NCI-H128 (cell line): ENCODE results near the gene SORCS3.

Experiments used
- DNase-seq: peaks from one replicate; lab custom pipeline; 2025; ENCODE audit not compliant: unreplicated experiment; lab: John Stamatoyannopoulos, UW

SORCS3 gene

DNA sequence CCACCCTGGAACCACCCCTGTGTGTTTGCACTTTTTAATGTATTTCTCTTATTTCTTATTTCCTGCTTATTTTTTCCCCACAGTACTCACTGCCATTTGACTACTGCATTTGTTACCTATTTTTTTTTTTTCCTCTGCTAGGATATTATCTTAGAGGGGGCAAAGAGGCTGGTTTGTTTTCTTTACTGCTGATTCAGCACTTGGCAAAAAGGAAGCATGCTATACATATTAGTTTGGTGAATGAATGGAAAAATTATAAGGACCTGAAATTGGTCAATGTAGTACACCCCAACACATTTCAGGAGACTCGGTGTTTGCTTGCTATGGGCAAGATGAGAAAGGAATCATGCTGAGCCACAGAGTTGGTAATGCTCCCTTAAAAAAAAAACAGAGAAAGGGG, 193.5 kb downstream of the SORCS3 start:
- DNase-seq: no peak

DNA sequence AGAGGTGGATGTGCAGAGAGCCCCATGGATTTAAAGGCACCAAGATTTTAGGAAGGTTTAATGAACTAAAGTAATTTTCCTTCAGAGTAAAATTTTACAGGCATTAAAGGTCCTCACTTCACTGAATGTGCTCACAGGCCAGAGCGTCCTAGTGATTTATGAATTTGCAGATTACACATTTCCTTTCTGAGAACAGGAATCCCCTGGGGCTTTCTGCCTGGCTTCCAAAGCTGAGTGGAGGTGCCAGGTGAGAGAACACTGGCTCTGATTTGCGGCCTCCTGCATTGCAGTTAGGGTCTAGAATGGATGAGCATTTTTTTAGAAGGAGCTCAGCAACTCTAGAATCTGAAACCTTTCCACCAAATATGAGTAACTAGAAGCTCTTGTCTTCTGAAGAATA, 194.3 kb downstream of the SORCS3 start:
- DNase-seq: no peak

DNA sequence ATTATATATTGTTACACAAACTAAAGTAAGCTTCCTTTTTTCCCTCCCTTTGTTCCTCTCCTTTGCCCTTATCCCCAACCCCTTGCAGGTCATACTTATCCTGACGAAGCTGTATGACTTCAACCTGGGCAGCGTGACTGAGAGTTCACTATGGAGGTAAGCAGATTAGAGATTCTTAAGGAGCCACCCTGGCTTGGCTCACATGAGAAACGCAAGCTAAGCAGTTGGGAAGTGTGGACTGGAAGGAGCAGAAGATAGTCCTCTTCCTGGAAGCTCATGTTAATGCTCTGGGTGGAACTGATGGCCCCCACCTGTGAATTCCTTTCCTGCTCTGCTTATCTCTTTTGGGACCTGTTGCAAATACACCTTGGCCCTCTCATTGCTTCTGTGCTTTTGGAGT, 201.6 kb downstream of the SORCS3 start:
- DNase-seq: no peak

DNA sequence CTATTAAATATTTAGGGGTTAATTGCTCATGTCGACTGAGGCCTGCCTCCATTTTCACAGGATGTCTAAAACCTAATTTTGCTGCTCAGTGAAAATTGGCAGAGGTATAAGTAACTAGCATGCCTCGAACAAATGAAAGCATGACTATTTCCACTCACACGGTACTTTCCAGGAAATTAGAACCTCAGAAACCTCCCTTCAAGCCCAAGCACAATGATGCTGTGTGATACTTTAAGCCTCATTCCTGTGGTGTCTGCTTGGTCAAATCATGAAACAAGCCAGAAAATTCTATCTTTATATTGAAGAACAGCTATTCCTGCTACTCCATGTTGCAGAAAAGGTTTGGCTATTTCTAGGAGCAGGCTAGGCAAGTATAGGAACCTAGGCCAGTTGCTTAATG, 203.0 kb downstream of the SORCS3 start:
- no peak for DNase-seq

DNA sequence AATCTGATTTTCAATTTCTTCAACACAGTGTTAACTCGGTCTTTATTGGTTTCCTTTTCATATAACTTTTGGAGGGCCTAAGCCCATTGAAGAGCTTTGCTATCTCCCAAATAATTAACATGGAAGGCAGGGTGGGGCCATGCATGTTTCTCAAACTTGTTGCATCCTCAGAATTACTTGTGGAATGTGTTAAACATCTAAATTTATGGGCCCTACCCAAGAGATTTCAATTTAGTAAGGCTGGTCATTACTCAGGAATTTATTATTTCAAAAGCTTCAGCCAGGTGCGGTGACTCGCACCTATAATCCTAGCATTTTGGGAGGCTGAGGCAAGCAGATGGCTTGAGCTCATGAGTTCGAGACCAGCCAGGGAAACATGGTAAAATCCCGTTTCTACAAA, 208.9 kb downstream of the SORCS3 start:
- DNase-seq: no peak

DNA sequence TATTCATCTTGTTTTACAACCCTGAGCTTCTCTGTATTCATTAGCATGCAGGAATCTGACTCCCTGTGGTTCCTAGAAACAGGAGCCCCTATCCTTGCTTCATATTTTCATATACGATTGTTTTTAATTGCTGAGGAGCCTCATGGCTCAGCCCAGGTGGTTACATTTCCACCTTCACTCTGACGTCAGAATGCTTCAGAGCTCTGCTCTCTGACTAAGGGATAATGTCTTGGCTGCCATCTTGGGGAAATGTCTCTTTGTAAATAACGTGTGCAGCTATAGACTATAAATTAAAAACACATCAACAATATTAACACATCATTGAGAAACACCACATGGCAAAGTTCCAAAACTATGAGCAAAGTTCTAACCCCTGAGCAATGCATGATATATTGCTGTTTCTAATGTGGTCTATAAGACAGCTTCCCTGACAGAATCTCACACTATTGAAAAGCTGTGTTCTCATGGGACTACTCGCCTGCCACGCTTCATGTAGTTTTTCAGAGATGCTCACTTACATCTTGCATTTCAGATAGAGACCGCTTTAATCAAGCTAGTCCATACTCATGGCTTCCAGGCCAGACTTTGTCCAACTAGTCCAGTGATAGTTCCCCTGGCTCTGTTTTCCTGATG, 227.0 kb downstream of the SORCS3 start:
- no peak for DNase-seq

DNA sequence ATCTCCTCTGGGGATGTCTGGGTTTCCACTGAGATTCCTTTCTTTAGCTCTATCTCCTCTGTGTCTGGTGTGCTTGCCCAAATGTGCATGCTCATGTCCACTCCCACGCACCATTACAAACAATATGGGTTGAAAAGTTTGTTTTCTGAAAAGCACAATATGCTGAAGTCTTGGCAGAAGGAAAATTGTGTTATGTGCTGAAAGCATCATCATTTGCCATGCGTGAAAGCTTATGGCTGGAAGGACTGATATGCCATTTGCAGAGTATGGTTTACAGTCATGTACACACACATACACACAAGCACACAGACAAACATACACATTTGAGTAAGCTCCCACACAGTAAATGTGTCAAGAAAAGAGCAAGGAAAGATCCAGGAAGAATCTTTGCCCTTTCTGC, 231.6 kb downstream of the SORCS3 start:
- DNase-seq: no peak

DNA sequence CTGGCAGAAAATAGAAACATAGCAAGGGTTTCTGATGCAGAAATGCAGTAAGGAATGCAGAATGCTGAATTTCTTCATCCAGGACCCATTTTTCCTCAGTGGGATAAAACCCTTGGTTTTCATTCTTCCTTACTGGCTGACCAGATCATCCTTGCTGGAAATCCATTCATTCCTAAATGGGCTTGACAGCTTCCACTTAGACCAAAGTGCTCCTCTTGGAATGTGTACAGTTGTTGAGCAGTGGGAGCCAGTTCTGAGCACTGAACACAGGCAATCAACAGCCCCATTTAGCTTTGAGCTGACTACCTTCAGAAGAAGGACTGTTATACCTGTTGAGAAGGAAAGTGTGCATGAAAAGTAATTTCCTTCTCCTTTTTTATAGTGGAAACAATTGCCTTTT, 232.1 kb downstream of the SORCS3 start:
- no peak for DNase-seq

DNA sequence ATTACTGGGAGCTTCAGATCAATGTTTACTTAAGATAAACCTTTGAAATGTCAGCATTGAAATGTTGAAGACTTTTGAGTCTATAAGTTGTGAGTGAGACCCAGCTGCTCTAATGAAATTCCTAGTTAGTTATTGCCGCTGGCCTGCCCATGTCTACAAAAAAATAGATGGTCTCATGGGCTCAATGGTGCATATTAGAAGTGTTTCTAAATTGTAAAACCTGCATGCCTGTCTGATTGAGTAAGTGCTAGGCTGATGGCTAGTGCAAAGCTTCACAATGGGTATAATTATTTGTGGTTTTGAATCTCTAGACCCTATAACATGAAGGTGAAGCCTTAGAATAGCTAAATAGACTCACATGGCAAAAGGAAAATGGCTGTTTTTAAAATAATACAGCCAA, 234.5 kb downstream of the SORCS3 start:
- no peak for DNase-seq

DNA sequence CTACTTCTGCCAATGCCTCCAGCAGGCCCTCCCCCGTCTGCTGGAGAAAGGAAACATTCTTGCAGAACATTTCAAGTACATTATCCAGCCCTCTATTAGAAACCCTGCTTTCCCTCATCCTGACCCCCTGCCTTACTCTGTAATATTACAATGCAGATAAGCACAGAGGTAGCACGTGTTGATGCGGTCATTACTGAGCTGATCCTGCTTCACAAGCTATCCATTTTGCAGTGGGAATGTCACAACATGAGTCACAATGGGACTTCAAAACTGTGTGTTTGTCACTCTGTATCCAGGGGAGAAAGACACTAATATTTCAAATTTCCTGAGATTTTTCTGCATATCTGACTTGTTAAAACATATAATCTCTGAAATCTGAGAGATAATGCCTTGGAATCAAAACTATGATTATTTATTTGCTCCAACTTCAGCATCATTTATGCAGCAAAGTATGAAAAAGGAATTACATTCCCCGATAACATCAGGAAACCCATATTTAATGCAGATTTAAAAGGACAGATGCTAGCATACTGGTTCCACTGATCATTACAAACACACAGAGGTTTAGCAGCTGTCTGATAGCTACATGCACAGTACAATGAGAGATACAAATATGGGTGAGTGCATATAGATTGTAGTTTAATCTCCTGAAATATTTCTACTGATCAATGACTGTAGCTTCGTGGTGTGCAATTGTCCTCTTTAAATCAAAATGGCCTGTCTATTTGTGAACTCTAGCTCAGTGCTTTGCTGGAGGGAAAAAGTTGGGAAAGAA, 239.7 kb downstream of the SORCS3 start:
- DNase-seq: no peak

DNA sequence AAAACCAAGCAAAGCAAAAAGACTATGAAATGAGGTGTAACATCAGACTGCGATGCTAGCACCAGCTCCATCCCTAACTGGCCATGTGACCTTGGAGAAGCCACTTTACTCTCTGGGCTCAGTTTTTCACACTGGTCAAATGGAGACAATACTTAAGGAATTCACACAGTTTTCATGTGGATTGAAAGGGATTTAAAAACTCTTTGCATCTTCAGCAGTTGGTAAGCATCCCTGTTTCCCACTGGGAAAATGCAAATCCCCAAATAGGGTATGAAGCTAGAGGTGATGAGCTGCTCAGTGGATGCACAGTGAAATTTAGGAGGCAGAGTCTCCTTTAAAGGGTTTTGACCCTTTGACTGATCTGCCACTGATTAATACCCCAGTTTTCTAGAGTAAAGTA, 240.7 kb downstream of the SORCS3 start:
- no peak for DNase-seq

DNA sequence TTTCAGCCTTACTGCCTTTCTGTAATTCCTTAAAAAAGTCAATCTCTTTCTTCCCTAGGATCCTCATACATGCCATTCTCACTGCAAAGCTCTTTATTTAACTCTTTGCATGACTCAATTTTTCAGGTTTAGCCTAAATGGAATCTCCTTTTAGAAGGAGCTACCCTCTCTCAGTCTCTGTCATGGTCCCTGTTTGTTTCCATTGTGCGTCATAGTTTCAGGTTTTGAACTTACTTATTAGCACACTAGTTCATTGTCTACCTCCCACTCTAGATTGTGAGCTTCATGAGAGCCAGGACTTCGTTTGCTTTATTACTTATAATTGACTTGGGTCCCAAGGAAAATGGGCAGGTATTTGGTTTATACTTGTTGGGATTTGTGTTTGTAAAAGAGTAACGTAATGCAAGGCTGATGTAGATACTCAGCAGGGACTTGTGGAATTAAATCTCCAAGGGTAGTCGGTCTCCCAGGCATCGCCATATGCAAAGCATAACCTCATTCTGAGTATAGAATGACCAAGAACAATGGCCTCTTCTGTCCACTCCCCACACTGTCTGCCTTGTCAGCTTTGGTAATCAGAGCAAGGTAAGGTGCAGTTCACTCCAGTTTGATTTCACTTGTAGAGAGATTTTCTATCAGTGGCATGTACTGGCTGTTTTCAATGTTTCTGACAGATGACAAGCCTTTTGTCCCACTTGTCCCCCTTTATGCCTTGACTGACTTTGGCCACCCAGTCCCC, 252.0 kb downstream of the SORCS3 start:
- DNase-seq: no peak

DNA sequence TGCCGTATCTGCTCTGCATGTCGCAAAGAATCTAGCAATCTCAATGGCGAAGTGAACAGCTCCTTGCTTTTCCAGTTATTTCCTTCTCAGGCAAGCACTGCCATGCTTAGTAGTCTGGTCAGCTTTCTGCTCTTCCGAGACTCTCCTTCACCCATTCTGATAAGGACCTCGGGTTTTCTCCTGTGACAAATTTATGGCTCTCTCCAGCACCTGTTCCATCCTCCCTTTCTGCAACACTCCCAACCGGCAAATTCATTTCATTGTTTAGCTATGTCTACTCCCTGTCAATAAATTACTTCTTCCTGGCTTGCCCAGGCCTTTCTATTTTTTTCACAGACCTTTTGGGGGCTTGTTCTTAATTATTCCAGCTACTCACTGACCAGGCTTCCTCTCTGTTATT, 252.6 kb downstream of the SORCS3 start:
- no peak for DNase-seq

DNA sequence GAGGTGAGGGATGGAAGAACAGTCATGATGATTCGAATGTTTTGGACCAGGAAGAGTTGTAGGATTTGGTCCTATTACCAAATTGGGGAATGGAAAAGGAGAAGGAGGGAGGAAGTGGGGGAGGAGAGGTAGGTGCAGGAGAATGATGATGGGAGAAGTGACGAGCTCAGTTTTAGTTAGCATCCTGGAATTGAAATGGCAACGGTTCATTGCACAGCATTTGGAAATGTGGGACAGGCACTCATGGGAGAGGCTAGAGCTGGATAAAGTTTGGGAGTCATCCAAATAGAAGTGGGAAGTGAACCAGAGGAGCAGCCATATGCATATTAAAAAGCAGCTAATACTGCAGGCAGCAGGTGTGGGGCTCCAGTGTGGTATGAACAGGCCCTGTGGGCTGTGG, 253.6 kb downstream of the SORCS3 start:
- no peak for DNase-seq

DNA sequence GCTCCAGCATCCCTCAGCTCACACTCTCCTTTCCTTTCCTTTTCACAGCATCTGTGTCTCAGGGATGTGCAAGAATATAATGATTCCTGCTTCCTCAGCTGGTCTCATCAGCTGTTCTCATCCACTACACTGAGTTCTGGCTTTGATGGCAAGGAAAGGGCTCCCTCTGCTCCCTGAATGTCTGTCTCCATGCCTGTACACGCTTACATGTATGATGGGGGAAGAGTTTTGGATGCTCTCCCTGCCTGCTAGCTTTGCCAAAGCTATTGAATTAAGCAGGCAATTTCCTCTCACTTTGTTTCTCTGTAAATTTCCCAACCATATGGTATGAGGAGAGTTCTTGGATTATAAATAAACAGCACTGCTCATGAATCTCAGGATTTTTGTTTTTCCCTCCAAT, 254.5 kb downstream of the SORCS3 start:
- DNase-seq: no peak

DNA sequence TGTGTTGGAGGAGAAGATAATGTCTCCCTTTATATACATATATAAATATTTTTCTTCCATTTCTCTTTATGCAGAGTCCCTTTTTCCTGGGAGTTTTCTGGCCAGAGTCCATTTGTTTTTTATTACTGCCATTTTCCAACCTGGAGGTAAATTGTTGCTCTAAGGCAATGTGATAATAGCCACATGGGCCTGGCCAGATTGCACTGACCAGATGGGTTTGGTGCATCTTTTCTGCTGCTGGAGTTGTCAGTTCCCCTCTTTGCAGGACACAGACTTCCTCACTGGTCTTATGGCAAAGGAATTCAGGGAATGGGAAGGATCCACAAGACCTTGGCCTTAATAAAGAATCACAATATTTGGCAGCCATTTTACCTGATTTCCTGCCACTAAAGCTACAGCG, 254.9 kb downstream of the SORCS3 start:
- no peak for DNase-seq

DNA sequence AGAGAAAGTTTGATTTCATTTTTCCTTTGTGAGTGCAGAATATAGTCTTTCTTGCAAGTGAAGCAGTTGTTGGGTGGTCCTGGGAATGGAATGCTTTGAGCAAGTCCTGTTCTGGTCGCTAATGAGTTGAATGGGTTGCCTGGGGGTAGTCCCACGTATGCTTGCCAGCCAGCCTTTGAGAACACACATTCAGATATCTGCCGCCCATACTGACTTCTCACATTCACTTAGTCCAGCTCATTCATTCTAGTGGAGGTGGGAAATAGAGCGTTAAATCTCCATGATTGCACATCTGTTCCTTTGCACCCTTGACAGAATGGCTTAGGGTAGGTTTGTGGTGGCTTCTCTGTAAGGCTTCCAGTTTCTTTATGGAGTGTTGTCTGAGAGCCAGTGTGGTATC, 256.6 kb downstream of the SORCS3 start:
- DNase-seq: no peak

DNA sequence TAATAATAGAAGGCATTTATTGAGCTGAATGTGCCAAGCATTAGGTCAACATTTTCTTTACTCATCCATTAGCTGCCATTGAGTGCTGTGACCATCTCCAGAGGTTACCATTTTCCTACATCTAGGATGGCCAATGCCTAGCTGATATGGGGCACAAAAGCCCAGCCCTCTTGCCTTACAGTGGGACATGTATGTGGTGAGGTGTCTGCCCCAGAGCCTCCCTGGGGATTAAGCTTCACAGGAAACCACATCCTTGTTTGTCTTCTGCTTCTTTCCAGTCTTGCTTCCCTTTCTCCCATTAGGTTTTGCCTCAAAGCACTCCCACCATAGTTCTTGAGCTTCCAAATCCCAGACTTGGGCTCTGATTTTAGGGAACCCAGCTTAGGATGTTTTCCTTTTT, 258.7 kb downstream of the SORCS3 start:
- DNase-seq: no peak

DNA sequence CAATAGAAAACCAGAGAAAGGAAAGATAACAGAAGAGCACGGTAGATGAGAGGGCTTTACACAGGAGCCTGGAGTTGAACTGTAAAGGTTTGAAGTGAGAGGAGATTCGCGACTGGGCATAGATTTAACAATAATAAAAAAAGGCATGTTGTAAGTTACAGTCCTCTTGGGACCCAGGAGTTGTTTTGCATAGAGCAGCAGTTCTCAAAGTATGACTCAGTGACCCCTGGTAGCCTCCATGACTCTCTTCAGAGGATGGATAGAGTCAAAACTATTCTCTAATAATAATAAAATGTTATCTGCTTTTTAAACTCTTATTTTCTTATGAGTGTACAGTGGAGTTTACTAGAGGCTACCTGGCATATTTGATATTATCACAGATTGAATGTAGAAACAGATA, 262.3 kb downstream of the SORCS3 start:
- DNase-seq: no peak

DNA sequence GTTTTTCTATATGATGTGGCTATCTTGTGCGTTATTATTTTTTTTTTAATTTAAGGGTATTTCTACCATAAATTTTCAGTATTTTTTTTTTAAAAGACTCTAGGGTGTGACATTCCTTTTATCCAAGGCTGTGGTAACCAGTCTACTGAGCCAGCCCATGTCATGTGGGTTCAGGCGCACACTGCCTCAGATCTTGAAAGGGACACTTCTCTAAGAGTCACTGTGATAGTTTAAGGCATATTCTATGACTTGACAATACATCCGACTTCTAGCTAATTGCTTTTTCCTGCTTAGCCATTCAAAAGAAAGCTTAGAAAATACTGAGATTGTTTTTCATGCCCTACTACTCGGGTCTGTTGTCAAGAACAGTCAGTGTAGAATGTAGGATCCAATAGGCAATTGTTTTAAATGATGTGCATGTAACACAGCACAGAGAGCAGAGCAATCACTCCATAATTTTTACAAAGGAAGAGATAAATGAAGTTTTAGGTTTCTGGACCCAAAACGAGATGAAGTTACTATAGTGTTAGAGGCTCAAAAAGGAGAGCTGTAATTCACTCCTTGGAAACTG, 263.7 kb downstream of the SORCS3 start:
- DNase-seq: no peak

DNA sequence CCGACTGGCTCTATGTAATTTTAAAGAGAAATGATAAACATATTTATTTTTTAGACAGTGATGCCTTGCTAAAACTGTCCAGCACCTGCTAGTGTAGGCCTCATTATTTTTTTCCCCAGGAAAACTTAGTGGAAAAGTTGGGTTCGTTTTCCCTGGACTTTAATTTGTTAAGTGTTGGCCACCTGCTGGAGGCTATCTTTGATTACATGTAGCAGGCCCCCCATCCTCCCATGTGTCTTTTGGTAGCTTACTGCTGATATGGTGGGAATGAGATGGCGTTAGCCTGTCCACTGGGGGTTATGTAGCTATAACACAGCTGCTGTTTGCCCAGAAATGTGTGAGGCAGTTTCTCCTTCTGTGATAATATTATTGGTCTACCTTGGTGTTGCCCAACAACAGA, 265.0 kb downstream of the SORCS3 start:
- no peak for DNase-seq

DNA sequence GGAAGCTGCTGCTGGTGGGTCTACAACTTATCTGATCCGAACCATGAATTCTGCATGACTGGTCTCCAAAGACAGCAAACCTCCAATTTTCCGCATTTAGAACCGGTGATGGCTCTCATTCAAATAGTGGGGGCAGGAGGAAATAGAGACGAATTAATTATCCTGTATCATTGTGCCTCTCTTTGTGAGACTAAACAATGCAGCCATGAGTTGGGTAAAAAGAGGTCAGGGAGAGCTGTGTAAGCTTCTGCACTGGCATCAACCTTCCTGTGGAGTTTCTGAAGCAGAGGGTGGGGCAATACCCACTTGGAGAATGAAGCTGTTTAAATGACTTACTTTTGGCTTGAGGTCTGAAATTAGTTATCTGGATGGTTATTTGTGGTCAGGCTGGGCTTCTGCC, 266.4 kb downstream of the SORCS3 start:
- DNase-seq: no peak
